ENCODE data around the gene ATG9B.
A peak's percentile ranks its signal among the peaks of the same experiment; 100 is the strongest.

ATG9B gene

GRCh38 chr7:150986099-150986512, 38.2 kb downstream of the ATG9B start:
- no peak overlapping the region for H3K27ac ChIP-seq (replicated peaks)
- H3K4me3 ChIP-seq (replicated peaks; ENCODE audit: insufficient read depth, low read length), result no peak overlapping the region
- H3K27me3 ChIP-seq (ENCODE audit: insufficient read depth, poor library complexity, severe bottlenecking), result peaks cover 24% of the 10 kb centered on the region
- TF ChIP-seq, protein P1, sequence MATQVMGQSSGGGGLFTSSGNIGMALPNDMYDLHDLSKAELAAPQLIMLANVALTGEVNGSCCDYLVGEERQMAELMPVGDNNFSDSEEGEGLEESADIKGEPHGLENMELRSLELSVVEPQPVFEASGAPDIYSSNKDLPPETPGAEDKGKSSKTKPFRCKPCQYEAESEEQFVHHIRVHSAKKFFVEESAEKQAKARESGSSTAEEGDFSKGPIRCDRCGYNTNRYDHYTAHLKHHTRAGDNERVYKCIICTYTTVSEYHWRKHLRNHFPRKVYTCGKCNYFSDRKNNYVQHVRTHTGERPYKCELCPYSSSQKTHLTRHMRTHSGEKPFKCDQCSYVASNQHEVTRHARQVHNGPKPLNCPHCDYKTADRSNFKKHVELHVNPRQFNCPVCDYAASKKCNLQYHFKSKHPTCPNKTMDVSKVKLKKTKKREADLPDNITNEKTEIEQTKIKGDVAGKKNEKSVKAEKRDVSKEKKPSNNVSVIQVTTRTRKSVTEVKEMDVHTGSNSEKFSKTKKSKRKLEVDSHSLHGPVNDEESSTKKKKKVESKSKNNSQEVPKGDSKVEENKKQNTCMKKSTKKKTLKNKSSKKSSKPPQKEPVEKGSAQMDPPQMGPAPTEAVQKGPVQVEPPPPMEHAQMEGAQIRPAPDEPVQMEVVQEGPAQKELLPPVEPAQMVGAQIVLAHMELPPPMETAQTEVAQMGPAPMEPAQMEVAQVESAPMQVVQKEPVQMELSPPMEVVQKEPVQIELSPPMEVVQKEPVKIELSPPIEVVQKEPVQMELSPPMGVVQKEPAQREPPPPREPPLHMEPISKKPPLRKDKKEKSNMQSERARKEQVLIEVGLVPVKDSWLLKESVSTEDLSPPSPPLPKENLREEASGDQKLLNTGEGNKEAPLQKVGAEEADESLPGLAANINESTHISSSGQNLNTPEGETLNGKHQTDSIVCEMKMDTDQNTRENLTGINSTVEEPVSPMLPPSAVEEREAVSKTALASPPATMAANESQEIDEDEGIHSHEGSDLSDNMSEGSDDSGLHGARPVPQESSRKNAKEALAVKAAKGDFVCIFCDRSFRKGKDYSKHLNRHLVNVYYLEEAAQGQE (IDR thresholded peaks at IDR 0.05; ENCODE audit: insufficient replicate concordance, low read depth), result peak; percentile 29
- TF ChIP-seq GABPA (IDR thresholded peaks at IDR 0.05; ENCODE audit: low read depth), result no peak
- TF ChIP-seq, protein P2, sequence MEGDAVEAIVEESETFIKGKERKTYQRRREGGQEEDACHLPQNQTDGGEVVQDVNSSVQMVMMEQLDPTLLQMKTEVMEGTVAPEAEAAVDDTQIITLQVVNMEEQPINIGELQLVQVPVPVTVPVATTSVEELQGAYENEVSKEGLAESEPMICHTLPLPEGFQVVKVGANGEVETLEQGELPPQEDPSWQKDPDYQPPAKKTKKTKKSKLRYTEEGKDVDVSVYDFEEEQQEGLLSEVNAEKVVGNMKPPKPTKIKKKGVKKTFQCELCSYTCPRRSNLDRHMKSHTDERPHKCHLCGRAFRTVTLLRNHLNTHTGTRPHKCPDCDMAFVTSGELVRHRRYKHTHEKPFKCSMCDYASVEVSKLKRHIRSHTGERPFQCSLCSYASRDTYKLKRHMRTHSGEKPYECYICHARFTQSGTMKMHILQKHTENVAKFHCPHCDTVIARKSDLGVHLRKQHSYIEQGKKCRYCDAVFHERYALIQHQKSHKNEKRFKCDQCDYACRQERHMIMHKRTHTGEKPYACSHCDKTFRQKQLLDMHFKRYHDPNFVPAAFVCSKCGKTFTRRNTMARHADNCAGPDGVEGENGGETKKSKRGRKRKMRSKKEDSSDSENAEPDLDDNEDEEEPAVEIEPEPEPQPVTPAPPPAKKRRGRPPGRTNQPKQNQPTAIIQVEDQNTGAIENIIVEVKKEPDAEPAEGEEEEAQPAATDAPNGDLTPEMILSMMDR (IDR thresholded peaks at IDR 0.05; ENCODE audit: insufficient read depth, low read length), result peak; percentile 53
- DNase-seq (ENCODE audit: low read depth in 1 of 2, low spot score in 1 of 2), result peak in 1 of 2 experiments; percentile 57

GRCh38 chr7:150983893-150984368, 40.4 kb downstream of the ATG9B start:
- no peak overlapping the region for H3K27ac ChIP-seq (replicated peaks)
- no peak overlapping the region for H3K4me3 ChIP-seq (replicated peaks; ENCODE audit: insufficient read depth, low read length)
- DNase-seq (ENCODE audit: low read depth in 1 of 2, low spot score in 1 of 2), result no peak
- TF ChIP-seq POLR2AphosphoS5 (IDR thresholded peaks at IDR 0.05; ENCODE audit: low read depth), result no peak
- TF ChIP-seq, protein P1 (IDR thresholded peaks at IDR 0.05; ENCODE audit: insufficient replicate concordance, low read depth), result peak; percentile 99
- TF ChIP-seq, protein P2 (IDR thresholded peaks at IDR 0.05; ENCODE audit: insufficient read depth, low read length), result no peak
- TF ChIP-seq GABPA (IDR thresholded peaks at IDR 0.05; ENCODE audit: low read depth), result no peak
- H3K27me3 ChIP-seq (ENCODE audit: insufficient read depth, poor library complexity, severe bottlenecking), result peaks cover 43% of the 10 kb centered on the region

- Histone ChIP-seq H3K27ac (replicated peaks) (no peak overlapping the region), H3K4me3 (replicated peaks; ENCODE audit: insufficient read depth, low read length) (no peak overlapping the region), H3K27me3 (ENCODE audit: insufficient read depth, poor library complexity, severe bottlenecking) (peaks cover 41% of the 10 kb centered on the region)
- TF ChIP-seq, protein P2 (IDR thresholded peaks at IDR 0.05; ENCODE audit: insufficient read depth, low read length), result no peak
- TF ChIP-seq, protein P1 (IDR thresholded peaks at IDR 0.05; ENCODE audit: insufficient replicate concordance, low read depth), result no peak
- no peak for TF ChIP-seq POLR2AphosphoS5 (IDR thresholded peaks at IDR 0.05; ENCODE audit: low read depth)
- TF ChIP-seq GABPA (IDR thresholded peaks at IDR 0.05; ENCODE audit: low read depth), result no peak
- no peak for TF ChIP-seq SPI1 (IDR thresholded peaks at IDR 0.05; ENCODE audit: borderline replicate concordance, low read depth)
- no peak for DNase-seq (ENCODE audit: low read depth in 1 of 2, low spot score in 1 of 2)
These were observed 41.9 kb downstream of the ATG9B start for GRCh38 chr7:150982351-150982750.

Measured in HL-60 (cell line).